ENCODE measurements around the gene ANXA11. TPM values are rescaled to one million over a fixed set of nuclear protein-coding genes. Genes with fewer than 3 reads are reported as not detected.

The ANXA11 gene
- total and polyA plus RNA-seq, 2 of the 8 experiments (the other 6 are each of a cell fraction or from before 2014, with no cell fraction given), result 40.5 to 84.9 TPM

DNA sequence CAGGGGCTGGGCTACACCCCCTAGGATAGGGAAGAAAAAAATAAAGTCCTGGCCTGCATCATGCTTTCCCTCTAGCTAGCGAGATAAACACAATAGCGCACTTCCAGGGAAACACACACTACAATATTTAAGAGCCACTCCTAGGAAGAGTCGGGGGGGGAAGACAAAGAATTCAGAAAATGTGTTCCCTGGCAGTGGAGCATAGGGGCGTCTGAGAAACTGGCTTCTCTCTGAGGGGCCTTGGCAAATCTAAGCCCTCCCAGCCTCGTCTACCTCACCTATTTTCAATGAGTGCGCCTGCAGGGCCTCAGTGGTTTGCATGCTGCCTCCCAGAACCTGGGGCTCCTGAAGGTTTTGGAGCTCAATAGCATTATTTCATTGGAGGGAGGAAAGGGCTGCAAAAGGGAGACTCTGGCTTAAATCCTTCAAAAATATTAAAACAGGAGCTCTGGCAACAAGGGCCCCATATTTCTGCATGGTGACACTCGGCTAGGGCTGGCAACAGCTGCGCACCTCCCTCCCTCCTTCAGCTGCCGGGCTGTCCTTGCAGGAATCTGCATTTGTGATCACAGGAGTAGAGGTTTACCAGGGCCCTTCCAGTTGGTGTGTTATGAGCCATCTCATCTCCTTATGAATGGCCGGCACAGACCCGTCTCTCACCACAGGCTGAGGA, 10.8 kb downstream of the ANXA11 start (continued):
- TF ChIP-seq SAP30 (IDR thresholded peaks at IDR 0.05; ENCODE audit: insufficient read depth, insufficient replicate concordance, low read length) (no peak), BRCA1 (IDR thresholded peaks at IDR 0.05; ENCODE audit: low read depth, low read length) (no peak), SIRT6 (IDR thresholded peaks at IDR 0.05; ENCODE audit: low read length) (no peak), BCL11A (IDR thresholded peaks at IDR 0.05; ENCODE audit: low read depth in 2 of 2, low read length in 2 of 2) (no peak), TEAD4 (IDR thresholded peaks at IDR 0.05; ENCODE audit: low read depth, low read length) (no peak), GTF2F1 (IDR thresholded peaks at IDR 0.05; ENCODE audit: borderline replicate concordance, low read depth, low read length) (no peak)
- TF ChIP-seq, protein P1, sequence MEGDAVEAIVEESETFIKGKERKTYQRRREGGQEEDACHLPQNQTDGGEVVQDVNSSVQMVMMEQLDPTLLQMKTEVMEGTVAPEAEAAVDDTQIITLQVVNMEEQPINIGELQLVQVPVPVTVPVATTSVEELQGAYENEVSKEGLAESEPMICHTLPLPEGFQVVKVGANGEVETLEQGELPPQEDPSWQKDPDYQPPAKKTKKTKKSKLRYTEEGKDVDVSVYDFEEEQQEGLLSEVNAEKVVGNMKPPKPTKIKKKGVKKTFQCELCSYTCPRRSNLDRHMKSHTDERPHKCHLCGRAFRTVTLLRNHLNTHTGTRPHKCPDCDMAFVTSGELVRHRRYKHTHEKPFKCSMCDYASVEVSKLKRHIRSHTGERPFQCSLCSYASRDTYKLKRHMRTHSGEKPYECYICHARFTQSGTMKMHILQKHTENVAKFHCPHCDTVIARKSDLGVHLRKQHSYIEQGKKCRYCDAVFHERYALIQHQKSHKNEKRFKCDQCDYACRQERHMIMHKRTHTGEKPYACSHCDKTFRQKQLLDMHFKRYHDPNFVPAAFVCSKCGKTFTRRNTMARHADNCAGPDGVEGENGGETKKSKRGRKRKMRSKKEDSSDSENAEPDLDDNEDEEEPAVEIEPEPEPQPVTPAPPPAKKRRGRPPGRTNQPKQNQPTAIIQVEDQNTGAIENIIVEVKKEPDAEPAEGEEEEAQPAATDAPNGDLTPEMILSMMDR (IDR thresholded peaks at IDR 0.05; ENCODE audit: control extremely low read depth in 1 of 3, insufficient read depth in 1 of 3, low read depth in 1 of 3, low read length in 3 of 3), result no peak
